SK-N-SH (cell line): ENCODE measurements around the gene ATF6.

Experiments used
- CTCF ChIP-seq: fragments of 200-600 bp; sonication (generic); IDR thresholded peaks from 2 replicates; pipeline ENCODE4 v1.6.1; 2017; ENCODE audit warnings: antibody characterized with exemption, mild to moderate bottlenecking, moderate library complexity
- EP300 ChIP-seq, 2 experiments: IDR thresholded peaks; 2 replicates each; pipeline versions ENCODE4 v1.4.0 to v1.6.1; 2012; ENCODE audit warnings: borderline replicate concordance in 1 of 2, low read depth in 1 of 2, low read length in 1 of 2
- SMC3 ChIP-seq: IDR thresholded peaks from 2 replicates; pipeline ENCODE4 v1.6.1; 2012; ENCODE audit warnings: low read depth, low read length, improper control_type of control experiment
- TAF1 ChIP-seq: IDR thresholded peaks from 2 replicates; pipeline ENCODE4 v1.6.1; 2012; ENCODE audit warnings: low read depth, mild to moderate bottlenecking, low read length, moderate library complexity, borderline replicate concordance

GRCh38 chr1:161863549-161863948, 97.4 kb downstream of the ATF6 start:
- TF ChIP-seq SMC3 (no peak), TAF1 (no peak), EP300 (IDR thresholded peaks at IDR 0.05; ENCODE audit: borderline replicate concordance in 1 of 2, low read depth in 1 of 2, low read length in 1 of 2) (no peak), CTCF (no peak)
